Progenitor cell of endocrine pancreas (in vitro differentiated cells): ENCODE results near the gene INO80B. TPM values are rescaled to one million over a fixed set of nuclear protein-coding genes. Genes with fewer than 3 reads are reported as not detected.
A peak's percentile ranks its signal among the peaks of the same experiment; 100 is the strongest.

Experiments used
- DNase-seq: peaks from one replicate; pipeline ENCODE4 v3.0.0; 2021; ENCODE audit warnings: low spot score; ENCODE audit not compliant: unreplicated experiment
- H3K27ac Mint-ChIP-seq: 2 replicates; pipeline ENCODE4 v1.8.0; 2021; ENCODE audit warnings: mild to moderate bottlenecking, moderate library complexity, mixed read lengths
- H3K27me3 Mint-ChIP-seq: 2 replicates; pipeline ENCODE4 v1.8.0; 2021; ENCODE audit warnings: mixed read lengths
- H3K36me3 Mint-ChIP-seq: 2 replicates; pipeline ENCODE4 v1.8.0; 2022; ENCODE audit warnings: mixed read lengths; ENCODE audit not compliant: insufficient read depth
- H3K4me1 Mint-ChIP-seq: 2 replicates; pipeline ENCODE4 v1.8.0; 2021; ENCODE audit warnings: low read depth, mixed read lengths
- H3K4me3 Mint-ChIP-seq: 2 replicates; pipeline ENCODE4 v1.8.0; 2021; ENCODE audit warnings: low read depth, mild to moderate bottlenecking, moderate library complexity, mixed read lengths
- H3K9me3 Mint-ChIP-seq: 2 replicates; pipeline ENCODE4 v1.8.0; 2021; ENCODE audit warnings: low read depth, mixed read lengths
- CTCF ChIP-seq: fragments of 200-600 bp; sonication (generic); IDR thresholded peaks from one replicate; pipeline ENCODE4 v1.5.0; 2021; ENCODE audit warnings: antibody characterized with exemption, mild to moderate bottlenecking; ENCODE audit not compliant: unreplicated experiment
- total RNA-seq: library from RNA; stranded (reverse); gene quantifications from 2 replicates; pipeline ENCODE4 v1.2.1, GENCODE V29; 2021

INO80B gene
- total RNA-seq, 1 donor from 2014 or later: 46.8 TPM

- DNase-seq: no peak
- peaks cover 7% of the 10 kb centered on the region for H3K27me3 Mint-ChIP-seq
- H3K36me3 Mint-ChIP-seq: no peaks in the 10 kb centered on the region
- TF ChIP-seq CTCF: no peak
- no peak overlapping the region for H3K27ac Mint-ChIP-seq
- H3K4me3 Mint-ChIP-seq: no peak overlapping the region
- H3K9me3 Mint-ChIP-seq: no peaks in the 10 kb centered on the region
- peaks cover 8% of the 10 kb centered on the region for H3K4me1 Mint-ChIP-seq
These were observed 6.1 kb upstream of the INO80B start for GRCh38 chr2:74448771-74449170.

GRCh38 chr2:74450570-74451190, 4.2 kb upstream of the INO80B start:
- Mint-ChIP-seq H3K27ac (no peak overlapping the region), H3K4me3 (no peak overlapping the region)

GRCh38 chr2:74457129-74457548, 2.3 kb downstream of the INO80B start:
- H3K27me3 Mint-ChIP-seq: peaks cover 4% of the 10 kb centered on the region
- no peak for DNase-seq
- H3K4me1 Mint-ChIP-seq: peaks cover 33% of the 10 kb centered on the region
- TF ChIP-seq CTCF: no peak
- H3K36me3 Mint-ChIP-seq: peaks cover 1% of the 10 kb centered on the region
- peak overlapping the region; percentile 96 for H3K27ac Mint-ChIP-seq
- peak overlapping the region; percentile 89 for H3K4me3 Mint-ChIP-seq
- no peaks in the 10 kb centered on the region for H3K9me3 Mint-ChIP-seq

More at GRCh38 chr2:74450570-74451190, 4.2 kb upstream of the INO80B start:
- no peaks in the 10 kb centered on the region for H3K9me3 Mint-ChIP-seq
- peaks cover 4% of the 10 kb centered on the region for H3K27me3 Mint-ChIP-seq
- DNase-seq: no peak
- no peak for TF ChIP-seq CTCF
- no peaks in the 10 kb centered on the region for H3K36me3 Mint-ChIP-seq
- H3K4me1 Mint-ChIP-seq: peaks cover 17% of the 10 kb centered on the region

- peaks cover 1% of the 10 kb centered on the region for H3K36me3 Mint-ChIP-seq
- peaks cover 4% of the 10 kb centered on the region for H3K27me3 Mint-ChIP-seq
- DNase-seq: peak; percentile 67
- no peak for TF ChIP-seq CTCF
- H3K4me1 Mint-ChIP-seq: peaks cover 33% of the 10 kb centered on the region
- peak overlapping the region; percentile 89 for H3K4me3 Mint-ChIP-seq
- H3K27ac Mint-ChIP-seq: peak overlapping the region; percentile 99
- H3K9me3 Mint-ChIP-seq: no peaks in the 10 kb centered on the region
These were observed 2.8 kb downstream of the INO80B start for GRCh38 chr2:74457549-74458131.

GRCh38 chr2:74458132-74458937, 3.4 kb downstream of the INO80B start, which contains the start of gene WBP1:
WBP1 (plus strand) TSS chr2:74458438; CDS start chr2:74458603, 165 bp downstream.
- Mint-ChIP-seq H3K27me3 (no peaks in the 10 kb centered on the region), H3K27ac (peak within 1 kb of the TSS; percentile 99), H3K4me1 (peaks cover 36% of the 10 kb centered on the region), H3K4me3 (peak within 1 kb of the TSS; percentile 89), H3K36me3 (peaks cover 1% of the 10 kb centered on the region), H3K9me3 (no peaks in the 10 kb centered on the region)
- TF ChIP-seq CTCF: no peak
- peak; percentile 98 for DNase-seq
